Lower lobe of right lung (tissue), 2 donors: Measurements from ENCODE around the gene CABLES2. TPM values are rescaled to one million over a fixed set of nuclear protein-coding genes. Genes with fewer than 3 reads are reported as not detected.

Experiments
- ATAC-seq, 2 donors: fragments of 200-7000 bp; cut with Tn5 transposase; one replicate each; pipeline ENCODE4 v1.9.1; 2020 to 2022; ENCODE audit warnings: mild to moderate bottlenecking in 2 of 2, moderate library complexity in 2 of 2
- DNase-seq: peaks from one replicate; pipeline ENCODE4 v3.0.0-alpha.2; 2020
- H3K27ac ChIP-seq: fragments of 200-600 bp; one replicate; pipeline ENCODE4 v1.8.0; 2022
- H3K27me3 ChIP-seq: fragments of 200-600 bp; one replicate; pipeline ENCODE4 v1.8.0; 2022; ENCODE audit warnings: low read depth
- H3K36me3 ChIP-seq: fragments of 200-600 bp; one replicate; pipeline ENCODE4 v1.8.0; 2022; ENCODE audit warnings: mild to moderate bottlenecking
- H3K4me1 ChIP-seq: fragments of 200-600 bp; one replicate; pipeline ENCODE4 v1.8.0; 2022
- H3K4me3 ChIP-seq: fragments of 200-600 bp; one replicate; pipeline ENCODE4 v1.8.0; 2022; ENCODE audit warnings: mild to moderate bottlenecking
- H3K9me3 ChIP-seq: fragments of 200-600 bp; one replicate; pipeline ENCODE4 v1.8.0; 2022
- CTCF ChIP-seq: fragments of 200-600 bp; IDR thresholded peaks from one replicate; pipeline ENCODE4 v1.8.0; 2022; ENCODE audit warnings: antibody characterized with exemption, mild to moderate bottlenecking
- intact Hi-C: fragments of 100-400 bp; cut with DNase I; formaldehyde crosslinking; loops from one replicate; pipeline ENCODE4 v1.11.0; 2022
- total RNA-seq: library from RNA; stranded (reverse); fragmentation: NEBNext Ultra II Directional; extraction: Animal tissue kit (Norgen Biotek cat#: 25700); gene quantifications from one replicate; pipeline ENCODE4 v1.2.1, GENCODE V29; 2021
- donor health status: DM: no; HTN: yes; CAD: no; lungs with severe emphysema.

Gene CABLES2
- total RNA-seq, 1 donor from 2014 or later: 4.5 TPM

DNA sequence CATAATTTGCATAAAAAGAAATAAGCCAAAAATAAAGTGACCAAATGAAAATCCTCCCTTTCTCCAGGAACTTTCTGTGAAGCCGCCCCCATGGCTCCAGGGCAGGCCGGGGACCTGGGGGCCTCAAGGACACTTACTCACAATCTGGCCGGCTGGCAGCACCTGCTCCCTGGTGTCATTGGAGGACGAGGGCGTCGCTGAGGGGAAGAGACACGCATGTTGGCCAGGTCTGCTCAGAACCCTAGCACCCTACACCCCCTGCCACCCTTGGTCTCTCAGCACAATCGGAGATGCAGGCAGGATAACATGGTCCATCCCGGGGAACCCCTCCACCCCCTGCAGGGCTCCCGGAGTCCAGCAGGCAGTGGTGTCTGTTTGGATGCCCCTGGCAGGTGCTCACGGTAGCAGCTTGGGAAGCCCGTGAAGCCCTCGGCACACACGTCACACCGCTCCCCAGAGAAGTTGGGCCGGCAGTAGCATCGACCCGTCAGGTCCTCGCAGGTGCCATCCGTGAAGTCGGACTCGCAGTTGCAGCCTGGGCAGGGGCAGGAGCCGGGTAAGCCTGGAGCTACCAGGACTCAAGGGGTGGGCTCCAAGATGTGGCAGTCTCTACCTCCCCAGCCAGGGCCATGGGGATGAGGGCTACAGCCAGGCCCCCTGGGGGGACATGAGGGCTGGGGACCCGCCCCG, 61.3 kb downstream of the CABLES2 start:
- ATAC-seq (no peak), DNase-seq (no peak)
- intact Hi-C loops: no loop called here

GRCh38 chr20:62344782-62345181, 62.3 kb downstream of the CABLES2 start:
- Histone ChIP-seq H3K27me3 (no peaks in the 10 kb centered on the region), H3K4me3 (no peak overlapping the region), H3K4me1 (peaks cover under 1% of the 10 kb centered on the region), H3K36me3 (peaks cover 67% of the 10 kb centered on the region), H3K9me3 (peaks cover 6% of the 10 kb centered on the region), H3K27ac (no peak overlapping the region)
- no peak for TF ChIP-seq CTCF
- ATAC-seq: no peak
- no peak for DNase-seq
- intact Hi-C loops: no loop called here

More for the DNA sequence above, 61.3 kb downstream of the CABLES2 start:
- no peaks in the 10 kb centered on the region for H3K27me3 ChIP-seq
- H3K4me3 ChIP-seq: no peak overlapping the region
- H3K4me1 ChIP-seq: peaks cover 8% of the 10 kb centered on the region
- TF ChIP-seq CTCF: no peak
- peaks cover 6% of the 10 kb centered on the region for H3K9me3 ChIP-seq
- H3K27ac ChIP-seq: no peak overlapping the region
- H3K36me3 ChIP-seq: peaks cover 67% of the 10 kb centered on the region

DNA sequence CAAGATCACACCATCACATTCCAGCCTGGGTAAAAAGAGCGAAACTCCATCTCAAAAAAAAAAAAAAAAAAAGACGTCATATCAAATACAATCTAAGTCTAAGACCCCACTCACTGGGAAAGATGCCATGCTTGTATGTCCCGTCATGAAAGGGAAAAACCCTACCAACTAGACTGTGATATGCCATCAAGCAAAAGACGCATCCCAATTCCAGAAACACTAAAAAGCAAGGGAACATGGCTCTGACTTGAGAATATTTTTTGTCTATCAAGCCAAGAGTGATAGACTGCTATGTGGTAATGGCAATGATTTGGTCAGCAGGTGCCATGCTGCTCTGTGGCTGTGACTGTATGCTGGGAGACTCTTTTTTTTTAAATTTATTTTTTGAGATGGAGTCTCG, 63.0 kb downstream of the CABLES2 start:
- Histone ChIP-seq H3K4me1 (no peaks in the 10 kb centered on the region), H3K27me3 (no peaks in the 10 kb centered on the region), H3K4me3 (no peak overlapping the region), H3K9me3 (peaks cover 6% of the 10 kb centered on the region), H3K36me3 (peaks cover 72% of the 10 kb centered on the region), H3K27ac (no peak overlapping the region)
- no peak for ATAC-seq
- no peak for DNase-seq
- TF ChIP-seq CTCF: no peak
- intact Hi-C loops: no loop called here

GRCh38 chr20:62342910-62343309, 64.2 kb downstream of the CABLES2 start:
- H3K4me3 ChIP-seq: no peak overlapping the region
- no peaks in the 10 kb centered on the region for H3K9me3 ChIP-seq
- intact Hi-C loops: no loop called here
- DNase-seq: no peak
- no peak overlapping the region for H3K27ac ChIP-seq
- no peaks in the 10 kb centered on the region for H3K4me1 ChIP-seq
- H3K36me3 ChIP-seq: peaks cover 77% of the 10 kb centered on the region
- no peaks in the 10 kb centered on the region for H3K27me3 ChIP-seq
- TF ChIP-seq CTCF: no peak
- ATAC-seq: no peak

DNA sequence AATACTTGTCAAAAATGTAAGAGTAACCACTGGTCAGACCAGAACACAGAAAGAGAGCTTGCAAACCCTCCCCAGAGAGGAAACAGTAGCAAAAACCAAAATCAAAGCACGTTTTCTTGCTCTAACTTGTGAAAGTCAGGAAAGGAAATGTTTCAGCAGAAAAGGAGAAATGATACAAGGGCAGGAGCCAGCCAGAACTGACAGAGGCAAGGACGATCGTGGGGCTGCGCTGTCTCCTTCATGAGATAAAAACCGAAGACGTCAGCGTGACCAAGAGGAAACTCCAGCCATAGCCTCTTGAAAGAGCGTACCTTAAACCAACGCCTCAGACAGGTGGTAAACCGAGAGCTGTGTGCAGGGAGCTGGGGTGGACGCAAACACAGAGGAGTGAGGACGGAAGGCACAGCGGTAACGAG, 67.4 kb downstream of the CABLES2 start:
- peaks cover 74% of the 10 kb centered on the region for H3K36me3 ChIP-seq
- H3K4me1 ChIP-seq: no peaks in the 10 kb centered on the region
- H3K4me3 ChIP-seq: no peak overlapping the region
- ATAC-seq (peak in 1 of 2 donors; percentile 5), DNase-seq (no peak)
- intact Hi-C loops: no loop called here
- TF ChIP-seq CTCF: no peak
- no peaks in the 10 kb centered on the region for H3K9me3 ChIP-seq
- no peaks in the 10 kb centered on the region for H3K27me3 ChIP-seq
- no peak overlapping the region for H3K27ac ChIP-seq

Other genes starting within 250 kb of the CABLES2 start
- 27.1 TPM for gene MTG2, start 224.3 kb downstream of the CABLES2 start, total RNA-seq
- not detected for gene HRH3, start 187.0 kb downstream of the CABLES2 start, total RNA-seq
- 56.0 TPM for gene OSBPL2, start 168.8 kb downstream of the CABLES2 start, total RNA-seq
- 63.9 TPM for gene ADRM1, start 104.3 kb downstream of the CABLES2 start, total RNA-seq
- 282 TPM for gene LAMA5, start 40.0 kb downstream of the CABLES2 start, total RNA-seq
- 1,104 TPM for gene RPS21, start 20.2 kb downstream of the CABLES2 start, total RNA-seq
- 2.0 TPM for gene RBBP8NL, start 20.3 kb upstream of the CABLES2 start, total RNA-seq
- 1.8 TPM for gene GATA5, start 68.7 kb upstream of the CABLES2 start, total RNA-seq
- gene SLCO4A1, start 235.2 kb upstream of the CABLES2 start, total RNA-seq: 72.4 TPM